OCI-LY3 (cell line): ENCODE measurements around the gene FAM161B.

Experiments
- EZH2phosphoT487 ChIP-seq: fragments of 200-600 bp; shearing (Covaris generic); IDR thresholded peaks from 2 replicates; pipeline ENCODE4 v1.6.1; 2018; ENCODE audit warnings: antibody characterized with exemption, mixed run types, low read depth
- TF ChIP-seq, protein P1 (sequence below): fragments of 200-600, 300-600 bp; sonication (generic); IDR thresholded peaks from 2 replicates; pipeline ENCODE4 v1.5.1; 2014; ENCODE audit warnings: antibody characterized with exemption, low read length, low read depth

DNA sequence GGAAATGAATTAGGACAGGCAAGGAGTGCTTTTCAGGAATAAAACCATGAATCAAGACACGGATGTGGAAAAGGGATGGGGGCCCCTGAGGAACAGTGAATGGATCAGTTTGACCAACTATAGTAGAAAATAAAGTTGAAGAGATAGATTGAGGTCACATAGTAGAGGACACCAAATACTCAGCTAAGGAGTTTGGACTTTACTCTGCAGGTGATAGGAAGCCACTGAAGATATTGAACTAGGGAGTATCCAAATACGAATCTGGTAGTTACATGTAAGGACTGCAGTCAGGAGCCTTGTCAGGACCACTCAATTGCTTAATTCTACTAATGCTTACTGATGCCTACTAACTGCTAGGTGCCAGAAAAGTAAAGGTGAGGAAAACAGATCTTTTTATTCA, 48.8 kb upstream of the FAM161B start:
- TF ChIP-seq, protein P1, sequence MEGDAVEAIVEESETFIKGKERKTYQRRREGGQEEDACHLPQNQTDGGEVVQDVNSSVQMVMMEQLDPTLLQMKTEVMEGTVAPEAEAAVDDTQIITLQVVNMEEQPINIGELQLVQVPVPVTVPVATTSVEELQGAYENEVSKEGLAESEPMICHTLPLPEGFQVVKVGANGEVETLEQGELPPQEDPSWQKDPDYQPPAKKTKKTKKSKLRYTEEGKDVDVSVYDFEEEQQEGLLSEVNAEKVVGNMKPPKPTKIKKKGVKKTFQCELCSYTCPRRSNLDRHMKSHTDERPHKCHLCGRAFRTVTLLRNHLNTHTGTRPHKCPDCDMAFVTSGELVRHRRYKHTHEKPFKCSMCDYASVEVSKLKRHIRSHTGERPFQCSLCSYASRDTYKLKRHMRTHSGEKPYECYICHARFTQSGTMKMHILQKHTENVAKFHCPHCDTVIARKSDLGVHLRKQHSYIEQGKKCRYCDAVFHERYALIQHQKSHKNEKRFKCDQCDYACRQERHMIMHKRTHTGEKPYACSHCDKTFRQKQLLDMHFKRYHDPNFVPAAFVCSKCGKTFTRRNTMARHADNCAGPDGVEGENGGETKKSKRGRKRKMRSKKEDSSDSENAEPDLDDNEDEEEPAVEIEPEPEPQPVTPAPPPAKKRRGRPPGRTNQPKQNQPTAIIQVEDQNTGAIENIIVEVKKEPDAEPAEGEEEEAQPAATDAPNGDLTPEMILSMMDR = no peak
- TF ChIP-seq EZH2phosphoT487 = no peak
